Right lung (tissue), 5 donors: Measurements from ENCODE around the gene BTBD10. TPM values are rescaled to one million over a fixed set of nuclear protein-coding genes. Genes with fewer than 3 reads are reported as not detected.
"Not testable (repeated sequence)": the region's sequence is repeated elsewhere in the genome, so short reads cannot be mapped to it uniquely, and the experiment has no call there.

ENCODE experiments used
- DNase-seq, 2 donors: peaks; one replicate each; pipeline ENCODE4 v3.0.0-alpha.2; 2013
- polyA plus RNA-seq, 5 donors: library from polyadenylated mRNA; unstranded; fragments of 120-200 nt; gene quantifications; one replicate each; pipeline versions ENCODE4 v1.2.1 to v1.2.3, GENCODE V29; 2013; ENCODE audit warnings: inconsistent platforms in 1 of 5, low replicate concordance in 1 of 5; ENCODE audit not compliant: insufficient read length in 5 of 5, insufficient read depth in 1 of 5

The BTBD10 gene
- polyA plus RNA-seq, 5 donors, result 32.8 to 40.0 (median 38.1) TPM

- DNase-seq, result no peak
Observed at GRCh38 chr11:13446444-13446843, 16.6 kb downstream of the BTBD10 start.

GRCh38 chr11:13445588-13445987 is 17.4 kb downstream of the BTBD10 start:
- no peak for DNase-seq

GRCh38 chr11:13440100-13440855 is 22.7 kb downstream of the BTBD10 start:
- peak; percentile 30 to 52 for DNase-seq

GRCh38 chr11:13438291-13438690 is 24.7 kb downstream of the BTBD10 start:
- DNase-seq, result no peak

GRCh38 chr11:13436836-13437235 is 26.2 kb downstream of the BTBD10 start:
- DNase-seq, result not testable (repeated sequence)

GRCh38 chr11:13434247-13435205 is 28.5 kb downstream of the BTBD10 start:
- no peak for DNase-seq

GRCh38 chr11:13433437-13433836 is 29.6 kb downstream of the BTBD10 start:
- DNase-seq, result no peak

GRCh38 chr11:13429836-13430235 is 33.2 kb downstream of the BTBD10 start:
- DNase-seq, result no peak

- no peak for DNase-seq
Observed at GRCh38 chr11:13429288-13429687, 33.7 kb downstream of the BTBD10 start.

GRCh38 chr11:13427440-13427839 is 35.6 kb downstream of the BTBD10 start:
- no peak for DNase-seq

- DNase-seq, result no peak
Observed at GRCh38 chr11:13423372-13423771, 39.6 kb downstream of the BTBD10 start.

GRCh38 chr11:13421561-13421960 is 41.5 kb downstream of the BTBD10 start:
- no peak for DNase-seq

- DNase-seq, result no peak
Observed at GRCh38 chr11:13415201-13415600, 47.8 kb downstream of the BTBD10 start.

GRCh38 chr11:13405220-13405619 is 57.8 kb downstream of the BTBD10 start:
- no peak for DNase-seq

- not testable (repeated sequence) for DNase-seq
Observed at GRCh38 chr11:13398335-13398734, 64.7 kb downstream of the BTBD10 start.

GRCh38 chr11:13391217-13391616 is 71.8 kb downstream of the BTBD10 start:
- no peak for DNase-seq

- DNase-seq, result no peak
Observed at GRCh38 chr11:13388741-13389140, 74.3 kb downstream of the BTBD10 start.

GRCh38 chr11:13386567-13386966 is 76.5 kb downstream of the BTBD10 start:
- DNase-seq, result no peak

- peak; percentile 13 to 28 for DNase-seq
Observed at GRCh38 chr11:13384908-13385640, 77.9 kb downstream of the BTBD10 start.

- DNase-seq, result no peak
Observed at GRCh38 chr11:13382751-13383150, 80.3 kb downstream of the BTBD10 start.

GRCh38 chr11:13380731-13381130 is 82.3 kb downstream of the BTBD10 start:
- no peak for DNase-seq

GRCh38 chr11:13378316-13378715 is 84.7 kb downstream of the BTBD10 start:
- no peak for DNase-seq
